OCI-LY3 (cell line): Measurements from ENCODE around the gene RGS8.

Experiments
- H2AFZ ChIP-seq: fragments of 200-600, 300-600 bp; shearing (Covaris generic); 2 replicates; pipeline ENCODE4 v1.6.0; 2014; ENCODE audit warnings: antibody characterized with exemption, low read depth, low read length
- H3K27ac ChIP-seq: fragments of 200-600, 300-600 bp; sonication (generic); 2 replicates; pipeline ENCODE4 v1.5.1; 2014; ENCODE audit warnings: mild to moderate bottlenecking, low read length, moderate library complexity, mixed read lengths
- H3K27me3 ChIP-seq: fragments of 200-600, 300-600 bp; sonication (generic); 2 replicates; pipeline ENCODE4 v1.6.1; 2014; ENCODE audit warnings: low read depth, low read length, mixed read lengths
- H3K36me3 ChIP-seq: fragments of 200-600, 300-600 bp; sonication (generic); replicated peaks from 2 replicates; pipeline ENCODE3; 2014; ENCODE audit warnings: low read depth, low read length, mixed read lengths
- H3K4me1 ChIP-seq: fragments of 300-600, 200-600 bp; sonication (generic); 2 replicates; pipeline ENCODE4 v1.6.1; 2014; ENCODE audit warnings: low read length, mixed read lengths
- H3K4me2 ChIP-seq: fragments of 200-600, 300-600 bp; sonication (generic); 2 replicates; pipeline ENCODE4 v1.6.1; 2014; ENCODE audit warnings: low read length, mixed read lengths
- H3K4me3 ChIP-seq: fragments of 300-600, 200-600 bp; sonication (generic); 2 replicates; pipeline ENCODE4 v1.5.1; 2014; ENCODE audit warnings: antibody characterized with exemption, mild to moderate bottlenecking, low read length, moderate library complexity
- H3K79me2 ChIP-seq: fragments of 300-600, 200-600 bp; shearing (Covaris generic); 2 replicates; pipeline ENCODE4 v1.6.1; 2014; ENCODE audit warnings: mild to moderate bottlenecking, low read length, mixed read lengths
- H3K9ac ChIP-seq: fragments of 300-600, 200-600 bp; shearing (Covaris generic); 2 replicates; pipeline ENCODE4 v1.6.0; 2014; ENCODE audit warnings: mild to moderate bottlenecking, low read length, moderate library complexity
- H3K9me3 ChIP-seq: fragments of 200-600, 300-600 bp; shearing (Covaris generic); 2 replicates; pipeline ENCODE4 v1.6.1; 2014; ENCODE audit warnings: low read length, mixed read lengths; ENCODE audit not compliant: insufficient read depth
- H4K20me1 ChIP-seq: fragments of 200-600, 300-600 bp; sonication (generic); 2 replicates; pipeline ENCODE4 v1.6.1; 2016; ENCODE audit warnings: low read length, mixed read lengths; ENCODE audit not compliant: insufficient read depth
- CTCF ChIP-seq: fragments of 200-600, 300-600 bp; sonication (generic); IDR thresholded peaks from 2 replicates; pipeline ENCODE4 v1.5.1; 2014; ENCODE audit warnings: antibody characterized with exemption, low read length, low read depth
- EZH2phosphoT487 ChIP-seq: fragments of 200-600 bp; shearing (Covaris generic); IDR thresholded peaks from 2 replicates; pipeline ENCODE4 v1.6.1; 2018; ENCODE audit warnings: antibody characterized with exemption, mixed run types, low read depth

RGS8 gene

DNA sequence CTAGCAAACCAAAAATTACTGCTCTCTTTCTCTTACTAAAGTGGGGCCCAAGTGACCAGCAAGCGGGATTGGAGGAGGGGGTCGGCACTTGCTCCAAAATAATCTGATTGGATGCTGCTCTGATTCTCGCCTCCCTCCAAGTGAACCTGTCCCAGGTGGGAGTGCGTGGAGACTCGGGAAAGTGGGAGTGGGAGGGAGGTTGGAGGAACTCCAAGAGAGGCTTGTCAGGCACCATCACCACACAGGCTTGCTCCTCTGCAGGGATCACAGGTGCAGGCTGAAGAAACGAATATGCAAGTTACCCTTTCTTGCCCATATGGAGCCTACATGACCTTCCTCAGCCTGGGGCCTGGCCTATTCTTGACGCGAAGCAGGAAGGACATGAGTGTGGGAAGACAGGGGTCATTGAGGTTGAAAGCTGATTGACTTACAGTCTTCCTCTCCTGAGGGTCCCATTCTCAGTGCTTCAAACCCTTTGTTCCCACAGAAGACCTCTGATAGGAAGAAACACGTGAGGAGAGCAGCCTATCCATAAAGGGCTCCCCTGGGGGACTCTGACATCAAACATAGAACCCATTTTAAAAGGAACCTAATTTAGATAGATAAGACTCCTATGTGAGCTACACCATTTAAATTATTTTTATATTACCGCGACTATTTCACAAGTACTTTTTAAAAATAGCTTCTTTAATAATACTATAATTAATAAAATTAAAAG lies 14.2 kb downstream of the RGS8 start:
- Histone ChIP-seq H3K4me3 (no peak overlapping the region), H3K27ac (no peak overlapping the region), H3K9me3 (no peaks in the 10 kb centered on the region), H3K4me2 (no peak overlapping the region), H3K27me3 (peaks cover 47% of the 10 kb centered on the region), H2AFZ (no peak overlapping the region), H3K9ac (no peak overlapping the region), H3K36me3 (no peaks in the 10 kb centered on the region), H3K79me2 (no peaks in the 10 kb centered on the region), H3K4me1 (peaks cover 25% of the 10 kb centered on the region), H4K20me1 (no peaks in the 10 kb centered on the region)
- no peak for TF ChIP-seq EZH2phosphoT487
- no peak for TF ChIP-seq CTCF

- no peaks in the 10 kb centered on the region for H3K9me3 ChIP-seq
- no peak overlapping the region for H3K4me2 ChIP-seq
- no peaks in the 10 kb centered on the region for H3K79me2 ChIP-seq
- H3K27ac ChIP-seq, result no peak overlapping the region
- H3K36me3 ChIP-seq, result no peaks in the 10 kb centered on the region
- no peak overlapping the region for H3K4me3 ChIP-seq
- H3K4me1 ChIP-seq, result peaks cover 25% of the 10 kb centered on the region
- TF ChIP-seq EZH2phosphoT487 (no peak), CTCF (no peak)
- no peak overlapping the region for H3K9ac ChIP-seq
- peaks cover 47% of the 10 kb centered on the region for H3K27me3 ChIP-seq
- H4K20me1 ChIP-seq, result no peaks in the 10 kb centered on the region
- H2AFZ ChIP-seq, result no peak overlapping the region
Observed at GRCh38 chr1:182669266-182669665, 15.1 kb downstream of the RGS8 start.

DNA sequence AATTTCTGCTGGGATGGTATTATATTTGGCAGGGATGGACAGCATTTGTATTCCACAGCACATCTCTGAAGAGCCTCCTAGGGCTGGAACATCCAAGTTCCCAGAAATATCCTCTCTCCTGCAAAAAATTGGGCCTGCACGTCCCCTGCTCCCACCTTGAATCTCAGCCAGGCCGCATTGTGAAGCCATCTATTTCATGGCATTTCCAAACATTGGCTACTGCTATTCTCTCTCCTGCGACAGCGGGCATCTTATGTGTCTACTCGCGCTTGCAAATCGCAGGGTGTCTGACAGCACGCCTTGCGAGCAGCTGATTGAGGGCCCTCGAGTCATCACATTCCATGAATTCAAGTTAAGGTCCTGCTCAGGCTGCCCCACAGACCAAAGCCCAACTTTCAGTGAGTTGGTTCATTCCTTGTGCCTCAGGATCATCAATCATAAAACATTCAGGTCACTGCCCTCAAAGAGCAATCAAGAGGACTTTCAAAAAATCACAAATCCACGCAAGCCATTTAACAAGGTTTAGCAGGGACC lies 15.8 kb downstream of the RGS8 start:
- no peak overlapping the region for H3K9ac ChIP-seq
- H3K4me3 ChIP-seq, result no peak overlapping the region
- no peaks in the 10 kb centered on the region for H4K20me1 ChIP-seq
- H3K36me3 ChIP-seq, result no peaks in the 10 kb centered on the region
- H3K27me3 ChIP-seq, result peaks cover 49% of the 10 kb centered on the region
- TF ChIP-seq EZH2phosphoT487 (no peak), CTCF (no peak)
- no peak overlapping the region for H3K4me2 ChIP-seq
- H2AFZ ChIP-seq, result no peak overlapping the region
- no peaks in the 10 kb centered on the region for H3K79me2 ChIP-seq
- H3K4me1 ChIP-seq, result peaks cover 25% of the 10 kb centered on the region
- H3K9me3 ChIP-seq, result no peaks in the 10 kb centered on the region
- no peak overlapping the region for H3K27ac ChIP-seq

GRCh38 chr1:182667848-182668505 lies 16.4 kb downstream of the RGS8 start:
- no peak overlapping the region for H3K27ac ChIP-seq

More at GRCh38 chr1:182667848-182668505, 16.4 kb downstream of the RGS8 start:
- Histone ChIP-seq H2AFZ (no peak overlapping the region), H3K4me3 (no peak overlapping the region), H3K4me1 (peaks cover 23% of the 10 kb centered on the region), H3K27me3 (peaks cover 49% of the 10 kb centered on the region), H4K20me1 (no peaks in the 10 kb centered on the region), H3K79me2 (no peaks in the 10 kb centered on the region), H3K9me3 (no peaks in the 10 kb centered on the region), H3K9ac (no peak overlapping the region), H3K36me3 (no peaks in the 10 kb centered on the region), H3K4me2 (no peak overlapping the region)
- no peak for TF ChIP-seq EZH2phosphoT487
- no peak for TF ChIP-seq CTCF
